ENCODE data around the gene ABHD16A. TPM values are rescaled to one million over a fixed set of nuclear protein-coding genes. Genes with fewer than 3 reads are reported as not detected.
A peak's percentile ranks its signal among the peaks of the same experiment; 100 is the strongest.

The ABHD16A gene
- polyA plus RNA-seq, 2 of the 4 experiments (the other 2 are of a cell fraction) = 16.6 to 22.3 TPM

- CTCF ChIA-PET = no interaction called here
- DNase-seq (ENCODE audit: low read depth in 1 of 2, low spot score in 1 of 2) = no peak
- FAIRE-seq = no peak
- Histone ChIP-seq H3K27ac (no peak overlapping the region), H3K4me1 (no peaks in the 10 kb centered on the region), H3K4me2 (no peak overlapping the region), H3K9me3 (no peaks in the 10 kb centered on the region), H3K4me3 (no peak overlapping the region)
- POLR2A ChIA-PET = no interaction called here
- no peak for ATAC-seq
- TF ChIP-seq JUN (IDR thresholded peaks at IDR 0.05) (no peak), E2F6 (IDR thresholded peaks at IDR 0.05; ENCODE audit: borderline replicate concordance, low read depth) (no peak), FOSL2 (IDR thresholded peaks at IDR 0.05) (no peak), FOSL2 (CRISPR knock-in tag; IDR thresholded peaks at IDR 0.05) (no peak)
- 100% methylated on average over 4 of the region's 4 CpGs for WGBS (ENCODE audit: missing lambda C conversion rate)
Observed at GRCh38 chr6:31641370-31641769, 61.8 kb downstream of the ABHD16A start.

GRCh38 chr6:31640612-31641011 lies 62.5 kb downstream of the ABHD16A start:
- CTCF ChIA-PET = interaction anchor here (0.6 to 1.8 kb wide), 2 partner anchors 22 to 42 kb away, joined by 3 to 6 read pairs; no protein-coding TSS in a partner anchor
- Histone ChIP-seq H3K27ac (no peak overlapping the region), H3K4me1 (no peaks in the 10 kb centered on the region), H3K9me3 (no peaks in the 10 kb centered on the region), H3K4me2 (no peak overlapping the region), H3K4me3 (no peak overlapping the region)
- ATAC-seq (no peak), FAIRE-seq (no peak), DNase-seq (ENCODE audit: low read depth in 1 of 2, low spot score in 1 of 2) (no peak)
- POLR2A ChIA-PET = no interaction called here
- TF ChIP-seq PHF8 (IDR thresholded peaks at IDR 0.05; ENCODE audit: borderline replicate concordance, low read depth) (no peak), RARB (CRISPR knock-in tag; IDR thresholded peaks at IDR 0.05) (no peak), ELK1 (IDR thresholded peaks at IDR 0.05; ENCODE audit: low read depth, low read length) (no peak), RNF2 (IDR thresholded peaks at IDR 0.05; ENCODE audit: borderline replicate concordance, low read depth) (no peak), RAD21 (conservative IDR thresholded peaks at IDR 0.05 in 1 of 2, IDR thresholded peaks at IDR 0.05 in 1 of 2) (no peak), HOXB5 (CRISPR knock-in tag; IDR thresholded peaks at IDR 0.05) (no peak), HMGXB4 (CRISPR knock-in tag; IDR thresholded peaks at IDR 0.05; ENCODE audit: borderline replicate concordance) (no peak), ATOH8 (CRISPR knock-in tag; IDR thresholded peaks at IDR 0.05; ENCODE audit: low read depth) (no peak), CTCF (IDR thresholded peaks at IDR 0.05) (no peak)
- 98% methylated on average over 5 of the region's 6 CpGs for WGBS (ENCODE audit: missing lambda C conversion rate)

- TF ChIP-seq PHF8 (IDR thresholded peaks at IDR 0.05; ENCODE audit: borderline replicate concordance, low read depth) (no peak), HMGXB4 (CRISPR knock-in tag; IDR thresholded peaks at IDR 0.05; ENCODE audit: borderline replicate concordance) (no peak), REST (IDR thresholded peaks at IDR 0.05) (no peak), TP53 (CRISPR knock-in tag; IDR thresholded peaks at IDR 0.05) (no peak), JUN (IDR thresholded peaks at IDR 0.05) (no peak), ZC3H11A (IDR thresholded peaks at IDR 0.05) (no peak), CBX8 (IDR thresholded peaks at IDR 0.05) (no peak), NR3C1 (IDR thresholded peaks at IDR 0.05) (no peak), ZNF302 (CRISPR knock-in tag; IDR thresholded peaks at IDR 0.05) (no peak)
- H3K4me1 ChIP-seq = no peaks in the 10 kb centered on the region
- no peaks in the 10 kb centered on the region for H3K9me3 ChIP-seq
- no peak overlapping the region for H3K27ac ChIP-seq
- no peak overlapping the region for H3K4me3 ChIP-seq
- POLR2A ChIA-PET = interaction anchor here (0.7 to 0.9 kb wide), 2 partner anchors 13 to 18 kb away, joined by 3 to 4 read pairs; partner anchors contain the start of gene BAG6
- H3K4me2 ChIP-seq = no peak overlapping the region
- ATAC-seq = peak in 1 of 2 experiments; percentile 5; a peak in 1 of 6 replicates
- 79% methylated on average over 4 of the region's 10 CpGs for WGBS (ENCODE audit: missing lambda C conversion rate)
- CTCF ChIA-PET = interaction anchor here (1.8 kb wide), 2 partner anchors 14 to 41 kb away, joined by 4 to 6 read pairs; no protein-coding TSS in a partner anchor
- FAIRE-seq = no peak
- no peak for DNase-seq (ENCODE audit: low read depth in 1 of 2, low spot score in 1 of 2)
Observed at GRCh38 chr6:31639449-31639861, 63.7 kb downstream of the ABHD16A start.

Data from A549 (cell line).